NCI-H510A treated with DMSO at 0.1 percent for 48 hours (cell line): ENCODE measurements around the gene ADD3.
A peak's percentile ranks its signal among the peaks of the same experiment; 100 is the strongest.

ENCODE experiments used
- DNase-seq: peaks from one replicate; lab custom pipeline; 2025; lab: John Stamatoyannopoulos, UW

The ADD3 gene

DNA sequence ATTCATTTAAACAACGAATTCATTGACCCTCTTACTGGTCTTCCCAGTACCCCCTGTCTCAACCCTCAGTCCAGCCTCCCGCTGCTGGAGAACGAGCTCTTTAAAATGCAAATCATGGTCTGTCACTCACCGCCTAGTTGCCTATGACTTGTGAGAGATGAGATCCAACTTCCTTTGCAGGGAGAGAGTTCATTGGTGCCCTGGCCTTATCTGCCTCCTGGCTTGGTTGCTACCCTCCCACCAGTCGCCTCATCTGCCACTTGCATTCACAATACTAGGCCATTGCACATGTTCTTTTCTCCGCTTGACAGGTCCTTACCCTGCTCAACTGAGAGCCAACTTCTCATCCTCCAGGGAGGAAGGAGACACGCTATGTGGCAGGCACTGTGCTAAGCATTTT, 145.6 kb downstream of the ADD3 start:
- DNase-seq: peak; percentile 31

DNA sequence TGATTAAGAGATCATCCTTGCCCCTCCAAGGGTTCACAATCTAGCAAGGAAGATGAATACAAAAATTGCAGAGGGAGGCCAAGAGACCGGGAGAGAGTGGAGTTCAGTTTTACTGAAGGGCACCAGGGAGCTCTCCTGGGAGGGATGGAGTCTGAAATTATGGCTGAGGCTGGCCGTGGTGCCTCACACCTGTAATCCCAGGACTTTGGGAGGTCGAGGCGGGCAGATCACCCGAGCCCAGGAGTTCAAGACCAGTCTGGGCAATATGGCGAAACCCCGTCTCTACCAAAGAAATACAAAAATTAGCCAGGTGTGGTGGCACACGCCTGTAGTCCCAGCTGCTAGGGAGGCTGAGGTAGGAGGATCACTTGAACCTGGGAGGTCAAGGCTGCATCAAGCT, 148.3 kb downstream of the ADD3 start:
- no peak for DNase-seq

DNA sequence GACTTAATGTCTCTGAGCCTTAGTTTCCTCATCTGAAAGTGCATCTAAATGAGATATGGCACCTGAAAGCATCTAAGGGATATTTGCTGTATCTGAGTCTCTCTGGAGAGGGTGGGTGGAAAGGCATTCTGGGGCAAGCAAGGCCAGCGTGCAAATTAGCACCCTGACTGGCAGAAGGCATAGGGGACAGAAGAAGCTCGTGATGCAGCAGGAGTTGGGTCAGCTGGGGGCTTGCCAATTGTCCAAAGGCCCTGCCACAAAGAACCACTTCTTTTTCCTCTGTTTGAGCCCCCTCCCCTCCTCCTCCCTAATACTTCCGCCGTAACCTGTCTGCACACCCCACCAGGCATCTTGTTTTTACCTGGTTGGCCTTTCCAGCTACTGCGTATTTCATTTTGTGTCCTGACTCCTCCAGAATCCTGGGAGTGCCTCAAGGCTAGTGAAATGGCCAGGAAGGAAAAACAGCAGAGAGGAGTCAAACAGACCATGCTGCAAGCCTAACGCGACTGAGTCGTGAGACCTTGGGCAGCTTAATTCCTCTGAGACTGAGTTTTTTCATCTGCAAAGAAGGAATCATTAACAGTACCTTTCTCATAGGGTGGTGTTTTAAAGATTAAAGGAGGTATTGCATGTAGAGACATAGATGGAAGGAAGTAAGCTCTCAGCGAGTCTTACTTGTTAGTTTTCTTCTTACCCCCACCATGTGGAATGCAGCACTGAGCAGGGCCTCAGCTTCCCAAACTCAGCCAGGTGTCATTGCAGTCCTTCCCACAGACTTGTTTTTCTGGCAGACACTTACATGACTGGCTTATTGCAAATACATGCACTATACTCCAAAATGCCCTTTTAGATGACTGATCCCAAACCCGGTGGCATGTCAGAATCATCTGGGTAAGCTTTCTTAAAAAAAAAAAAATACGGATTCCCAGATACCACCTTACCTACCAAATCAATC, 150.5 kb downstream of the ADD3 start:
- no peak for DNase-seq

DNA sequence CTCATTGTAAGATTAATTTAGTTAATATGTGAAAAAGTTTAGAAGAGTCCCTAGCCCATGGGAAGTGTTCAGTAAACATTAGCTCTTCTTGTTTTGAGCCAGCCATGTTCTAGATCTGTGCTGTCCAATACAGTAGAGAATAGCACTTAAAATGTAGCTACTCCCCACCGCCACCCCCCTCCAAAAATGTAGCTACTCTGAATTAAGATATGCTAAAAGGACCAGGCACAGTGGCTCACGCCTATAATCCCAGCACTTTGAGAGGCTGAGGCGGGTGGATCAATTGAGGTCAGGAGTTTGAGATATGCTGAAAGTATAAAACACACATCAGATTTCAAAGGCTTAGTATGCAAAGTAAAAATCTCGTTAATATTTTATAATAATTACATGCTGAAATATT, 152.3 kb downstream of the ADD3 start:
- DNase-seq: no peak

DNA sequence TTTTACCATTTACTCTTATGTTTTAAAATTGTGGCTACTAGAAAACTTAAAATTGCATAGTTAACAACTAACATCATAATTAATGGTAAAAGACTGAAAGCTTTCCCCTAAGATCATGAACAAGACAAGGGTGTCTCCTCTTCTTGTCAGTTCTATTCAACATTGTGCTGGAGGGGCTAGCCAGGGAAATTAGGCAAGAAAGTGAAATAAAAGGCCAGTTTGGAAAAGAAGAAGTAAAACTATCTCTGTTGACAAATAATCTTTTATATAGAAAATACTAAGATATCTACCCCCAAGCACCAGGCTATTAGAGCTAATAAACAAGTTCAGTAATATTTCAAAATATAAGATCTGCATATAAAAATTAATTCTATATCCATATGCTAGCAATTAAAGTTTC, 152.7 kb downstream of the ADD3 start:
- no peak for DNase-seq

DNA sequence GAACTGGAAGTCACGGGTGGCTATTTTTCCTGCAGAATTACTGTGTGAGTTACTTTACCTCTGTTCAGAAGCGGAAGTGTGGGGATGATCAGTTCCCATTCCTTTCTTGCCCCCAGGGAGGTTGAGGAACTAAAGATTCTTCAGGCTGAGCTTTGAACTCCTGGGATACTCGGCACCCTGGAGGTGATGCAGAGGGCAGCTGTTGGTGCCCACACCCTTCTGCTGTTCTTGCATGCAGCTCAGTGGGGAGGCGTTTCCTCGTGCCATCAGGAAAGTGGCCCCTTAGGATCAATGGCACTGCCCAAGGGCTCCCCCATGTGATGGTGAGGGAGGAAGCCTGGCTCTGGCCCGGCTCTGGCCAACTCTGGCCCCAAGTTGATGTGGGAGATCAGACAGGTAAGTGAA, 155.0 kb downstream of the ADD3 start:
- no peak for DNase-seq

DNA sequence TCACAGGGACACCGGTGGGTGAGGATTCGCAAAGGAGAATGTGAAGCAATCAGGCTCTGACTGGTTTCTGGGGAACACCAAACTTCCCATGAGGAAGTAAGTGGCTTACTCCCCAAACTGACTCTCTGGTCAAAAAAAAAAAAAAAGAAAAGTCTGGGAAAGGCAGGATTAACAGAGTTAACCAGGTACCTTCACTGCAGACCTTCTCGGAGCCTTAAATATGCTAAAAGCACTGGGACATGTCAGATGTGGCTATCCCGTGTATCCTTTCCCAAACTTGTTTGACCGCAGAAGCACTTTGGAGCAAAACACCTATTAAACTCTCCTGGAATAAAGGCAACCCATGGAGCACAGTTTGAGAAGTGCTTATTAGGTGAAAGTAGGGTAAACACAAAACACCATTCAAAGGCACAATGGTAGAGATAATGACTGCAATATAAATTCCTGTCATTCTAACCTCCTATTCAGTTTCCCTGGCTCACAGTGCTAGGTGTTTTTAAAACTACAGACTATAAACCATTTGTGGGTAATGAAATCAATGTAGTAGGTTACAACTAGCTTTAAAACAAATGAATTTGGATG, 155.5 kb downstream of the ADD3 start:
- no peak for DNase-seq

DNA sequence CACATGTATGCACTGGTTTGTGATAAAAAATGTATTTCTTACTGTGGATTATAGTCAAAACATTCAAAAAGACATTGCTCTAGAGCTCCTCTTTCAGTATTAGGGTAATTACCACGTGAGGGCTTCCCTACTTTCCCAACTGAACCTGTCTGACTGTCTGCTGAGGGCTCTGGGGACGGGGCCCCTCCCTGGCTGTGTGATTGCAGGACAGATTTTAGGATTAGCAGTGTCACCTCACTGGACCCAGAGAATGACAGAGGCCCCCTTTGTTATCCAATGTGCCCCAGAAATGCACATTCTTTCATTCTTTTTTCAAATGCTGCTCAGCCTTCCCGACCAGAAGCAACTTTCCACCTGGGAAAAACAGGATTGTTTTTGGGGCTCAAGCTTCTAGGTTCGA, 156.1 kb downstream of the ADD3 start:
- no peak for DNase-seq

DNA sequence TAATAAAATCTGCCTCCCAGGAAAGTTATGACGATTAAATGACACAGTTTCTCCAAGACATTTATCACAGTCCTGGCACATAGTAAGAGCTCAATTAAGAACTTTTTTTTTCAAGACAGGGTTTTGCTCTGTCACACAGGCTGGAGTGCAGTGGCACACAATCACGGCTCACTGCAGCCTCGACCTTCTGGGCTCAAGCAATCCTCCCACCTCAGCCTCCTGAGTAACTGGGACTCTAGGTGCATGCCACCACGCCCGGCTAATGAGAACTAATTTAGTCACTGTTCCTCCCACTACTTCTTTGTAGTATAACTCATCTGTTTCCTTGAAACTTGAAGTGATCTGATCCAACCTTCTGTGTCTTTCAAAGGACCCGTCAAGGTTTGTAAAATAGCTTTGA, 157.5 kb downstream of the ADD3 start:
- DNase-seq: no peak

DNA sequence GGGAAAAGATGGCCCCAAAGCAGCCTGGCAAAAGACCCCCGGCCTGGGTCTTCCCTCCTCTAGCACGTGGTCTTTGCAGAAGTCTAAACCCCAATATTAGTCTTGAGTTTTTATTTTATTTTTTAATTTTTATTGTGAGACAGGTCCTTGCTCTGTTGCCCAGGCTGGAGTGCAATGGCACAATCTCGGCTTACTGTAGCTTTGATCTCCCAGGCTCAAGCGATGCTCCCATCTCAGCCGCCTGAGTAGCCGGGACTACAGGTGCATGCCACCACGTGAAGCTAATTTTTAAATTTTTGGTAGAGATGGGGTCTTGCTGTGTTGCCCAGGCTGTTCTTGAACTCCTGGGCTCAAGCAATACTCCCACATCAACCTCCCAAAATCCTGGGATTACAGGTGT, 159.4 kb downstream of the ADD3 start:
- DNase-seq: no peak

DNA sequence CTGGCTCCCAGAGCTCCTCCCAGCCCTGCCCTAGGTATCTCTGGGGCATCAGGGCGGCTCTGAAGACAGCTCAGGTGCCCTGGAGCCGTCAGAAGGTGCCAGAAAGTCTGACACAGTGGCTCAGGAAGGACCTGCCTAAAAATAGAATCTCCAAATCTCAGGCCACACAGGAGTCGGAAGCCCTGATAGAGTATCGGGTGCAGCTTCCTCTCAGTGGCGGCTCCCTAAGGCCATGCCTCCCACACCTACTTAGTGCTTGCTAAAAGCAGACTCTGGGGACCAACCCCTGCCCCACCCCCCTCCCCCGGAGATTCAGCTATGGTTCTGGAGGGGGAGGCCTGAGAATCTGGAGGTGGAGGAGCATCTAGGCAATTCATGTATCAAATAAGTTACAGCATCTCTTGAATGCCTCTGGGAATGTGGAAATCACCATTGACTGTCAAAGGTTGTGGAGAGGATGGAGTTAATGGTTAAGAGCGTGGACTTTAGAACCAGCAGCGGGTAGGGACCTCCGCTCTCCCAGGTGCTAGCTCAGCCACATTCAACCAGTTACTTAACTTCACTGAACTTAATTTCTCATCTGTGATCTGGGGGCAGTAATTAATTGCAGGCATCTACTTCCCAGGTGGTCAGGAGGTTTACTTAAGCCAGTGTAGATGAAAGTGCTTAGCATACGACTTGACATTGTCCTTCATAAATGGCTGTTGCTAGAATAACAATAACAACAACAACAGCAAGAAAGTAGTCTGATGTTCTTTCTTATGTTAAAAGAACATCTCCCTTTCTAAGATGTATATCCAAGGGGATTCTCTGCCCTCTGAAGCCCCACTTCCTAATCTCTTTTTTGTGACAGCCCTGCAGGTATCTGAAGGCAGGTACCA, 161.1 kb downstream of the ADD3 start:
- no peak for DNase-seq

DNA sequence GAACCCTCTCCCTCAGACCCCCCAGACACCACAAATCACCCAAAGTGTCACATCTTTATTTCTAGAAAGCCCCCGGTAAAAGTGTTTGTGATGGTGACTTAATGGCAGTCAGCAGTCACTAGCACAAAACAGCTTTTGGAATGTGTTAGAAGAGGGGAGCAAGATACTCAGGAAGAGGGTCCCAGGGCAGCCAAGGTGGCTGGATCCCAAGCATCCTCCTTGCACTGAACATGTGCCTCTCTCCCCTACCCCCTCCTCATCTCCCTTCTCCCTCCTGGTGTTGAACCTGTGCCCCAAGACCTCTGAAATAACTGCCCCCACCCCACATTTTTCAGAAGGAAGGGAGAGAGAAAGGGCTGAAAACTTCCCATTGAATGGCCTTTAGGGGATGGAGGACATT, 161.8 kb downstream of the ADD3 start:
- DNase-seq: no peak

DNA sequence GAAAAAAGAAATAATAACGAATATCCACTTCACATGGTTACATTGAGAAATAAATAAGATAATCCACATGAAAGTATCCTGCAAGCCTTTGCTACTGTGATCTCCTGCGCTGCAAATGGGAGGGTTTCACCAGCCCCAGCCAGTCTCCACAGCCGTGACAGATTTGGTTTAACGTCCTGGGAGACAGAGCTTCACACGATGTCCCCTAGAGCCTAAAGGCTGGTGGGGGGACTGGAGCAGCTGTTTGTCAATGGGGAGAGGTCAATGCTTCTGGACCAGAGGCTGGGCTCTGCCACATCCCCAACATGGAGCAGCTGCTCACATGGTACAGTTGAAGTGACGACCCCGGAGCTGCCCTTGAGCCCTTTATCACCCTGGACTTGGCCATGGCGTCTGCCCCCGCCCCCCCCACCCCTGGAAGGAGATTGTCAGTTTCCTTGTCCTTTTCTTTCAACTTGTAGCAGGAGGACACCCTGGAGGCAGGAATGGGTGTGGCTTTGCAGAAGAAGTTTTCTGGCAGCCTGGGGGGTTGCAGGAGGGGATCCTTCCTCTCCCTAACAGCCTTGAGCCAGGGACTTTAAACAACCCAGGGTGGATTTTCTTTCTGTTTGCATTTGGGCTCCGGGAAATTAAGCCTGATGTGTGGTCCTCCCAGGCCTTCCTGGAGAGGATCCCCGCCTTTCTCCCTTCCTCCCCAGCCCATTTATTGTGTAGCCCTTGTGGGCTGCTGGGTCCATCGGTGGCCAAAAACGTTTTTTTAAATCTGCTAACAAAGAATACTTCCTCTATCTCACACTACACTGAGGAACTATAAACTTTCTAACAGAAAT, 162.6 kb downstream of the ADD3 start:
- no peak for DNase-seq

DNA sequence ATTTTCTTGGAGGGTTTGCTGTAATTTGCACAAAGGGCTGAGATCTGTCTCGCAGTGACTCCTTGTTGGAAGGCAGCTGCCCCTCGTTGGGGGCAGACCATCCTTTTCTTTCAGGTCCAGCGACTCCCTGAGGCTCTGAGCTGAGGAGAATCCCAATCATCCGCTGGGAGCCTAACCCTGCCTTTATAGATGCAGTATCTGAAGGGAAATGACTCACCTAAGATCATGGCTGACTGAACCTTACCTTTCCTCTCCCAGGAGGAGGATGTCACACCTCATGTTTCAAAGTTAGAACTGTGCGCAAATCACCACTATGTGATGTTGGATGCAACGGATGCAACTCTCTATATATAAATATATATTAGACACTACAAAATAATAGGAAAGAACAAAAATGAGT, 163.2 kb downstream of the ADD3 start:
- no peak for DNase-seq

DNA sequence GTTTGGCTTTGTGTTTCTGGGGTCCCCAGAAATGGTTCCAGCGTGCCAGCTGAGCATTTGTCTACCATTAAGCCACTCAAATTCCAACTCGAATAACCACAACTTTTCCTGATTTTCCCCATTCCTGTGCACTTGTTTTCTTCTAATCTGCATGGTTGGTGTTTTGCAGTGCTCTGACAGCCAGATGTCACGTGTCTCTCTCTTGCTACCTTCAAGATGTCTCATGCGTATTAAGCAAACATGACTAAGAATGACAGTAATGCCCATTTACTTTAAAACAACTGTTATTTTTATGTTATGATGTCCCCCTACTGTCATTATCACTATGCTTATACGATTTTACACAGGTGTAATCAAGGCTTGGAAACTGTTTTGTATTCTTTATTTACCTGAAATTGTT, 164.4 kb downstream of the ADD3 start:
- no peak for DNase-seq

DNA sequence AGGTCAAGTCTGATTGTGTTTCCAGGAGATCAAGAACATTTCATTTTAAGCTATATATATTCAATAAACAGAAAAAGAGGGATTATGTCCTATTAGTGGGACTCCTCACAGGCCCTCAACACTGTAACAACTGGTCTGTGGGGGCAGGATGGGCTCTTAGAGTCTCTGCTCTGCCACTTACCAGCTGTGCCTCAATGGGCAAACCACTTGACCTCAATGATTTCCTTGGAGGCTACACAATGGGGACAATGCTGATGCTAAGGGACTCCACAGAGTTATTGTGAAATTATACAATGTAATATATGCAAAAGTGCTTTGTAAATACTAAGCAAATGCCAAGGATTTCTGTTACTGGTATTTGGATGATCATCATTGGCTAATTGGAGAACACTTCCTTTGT, 166.4 kb downstream of the ADD3 start:
- no peak for DNase-seq

DNA sequence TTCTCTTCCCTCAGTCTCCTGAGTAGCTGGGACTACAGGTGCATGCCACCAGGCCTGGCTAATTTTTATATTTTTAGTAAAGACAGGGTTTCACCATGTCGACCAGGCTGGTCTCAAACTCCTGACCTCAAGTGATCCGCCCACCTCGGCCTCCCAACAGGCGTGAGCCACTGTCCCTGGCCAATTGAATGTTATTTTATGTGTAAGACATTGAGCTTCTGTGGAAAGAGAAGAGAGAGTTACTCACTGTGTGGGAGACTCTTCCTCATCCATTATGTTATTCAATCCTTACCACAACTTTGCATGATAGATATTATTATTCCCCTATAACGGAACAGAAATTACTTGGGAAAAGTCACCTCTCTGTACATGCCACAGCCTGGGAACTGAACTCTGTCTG, 167.0 kb downstream of the ADD3 start:
- DNase-seq: no peak

DNA sequence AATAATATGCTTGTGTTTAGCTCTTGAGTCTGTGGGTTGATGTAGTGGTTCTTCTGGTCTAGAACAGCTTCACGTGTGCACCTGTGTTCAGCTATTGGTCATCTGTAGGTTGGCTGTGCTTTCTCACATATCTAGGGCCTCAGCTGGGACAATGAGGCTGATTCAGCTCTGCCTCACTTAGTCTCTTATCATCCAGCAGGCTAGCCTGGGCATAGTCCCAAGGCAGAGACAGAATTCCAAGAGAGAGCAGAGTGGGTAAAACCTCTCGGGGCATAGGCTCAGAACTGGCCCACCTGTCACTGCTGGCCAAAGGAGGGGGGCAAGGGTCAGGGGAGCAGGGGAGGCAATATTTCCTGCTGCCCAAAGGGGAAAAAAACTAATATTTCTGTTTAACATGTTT, 167.6 kb downstream of the ADD3 start:
- no peak for DNase-seq

DNA sequence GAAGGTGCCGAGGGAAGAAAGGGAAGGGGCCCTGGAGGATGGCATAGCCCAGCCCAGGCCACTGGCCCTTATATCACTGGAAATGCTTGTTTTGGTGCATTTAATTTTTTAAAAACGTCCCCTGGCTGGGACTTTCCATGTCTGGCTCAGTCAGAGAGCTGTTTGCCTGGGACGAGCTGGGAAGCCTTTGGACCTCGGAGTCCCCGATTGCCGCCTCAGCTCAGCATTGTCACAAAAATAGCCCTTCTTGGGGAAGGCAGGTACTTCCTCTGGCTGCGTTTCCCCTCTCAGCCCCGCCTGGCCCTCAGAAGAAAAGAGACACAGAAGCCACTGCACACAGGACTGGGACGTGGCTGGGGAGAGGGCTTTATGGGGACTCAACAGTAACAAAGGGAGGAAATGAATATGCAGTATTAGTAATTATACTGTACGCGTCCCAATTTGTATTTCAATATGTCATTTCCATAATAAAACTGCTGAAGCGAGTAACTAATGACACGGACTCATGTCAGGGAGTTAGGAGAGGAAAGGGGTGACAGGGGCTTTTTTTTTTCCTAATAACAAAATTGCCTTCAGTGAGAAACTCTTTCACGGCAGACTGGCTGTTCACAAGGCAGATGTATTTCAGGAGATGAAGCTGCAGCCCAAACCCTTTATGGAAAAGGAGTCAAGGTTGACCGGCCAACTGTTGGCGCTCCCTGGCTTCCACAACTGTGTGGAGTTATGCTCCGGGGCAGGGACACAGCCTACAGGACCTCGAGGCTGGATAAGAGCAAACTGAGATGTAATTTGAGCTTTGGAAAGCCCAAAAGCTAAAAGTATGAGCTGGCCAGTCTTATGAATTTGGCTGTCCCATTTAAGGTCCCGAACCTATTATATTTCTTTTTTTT, 168.6 kb downstream of the ADD3 start:
- DNase-seq: no peak

DNA sequence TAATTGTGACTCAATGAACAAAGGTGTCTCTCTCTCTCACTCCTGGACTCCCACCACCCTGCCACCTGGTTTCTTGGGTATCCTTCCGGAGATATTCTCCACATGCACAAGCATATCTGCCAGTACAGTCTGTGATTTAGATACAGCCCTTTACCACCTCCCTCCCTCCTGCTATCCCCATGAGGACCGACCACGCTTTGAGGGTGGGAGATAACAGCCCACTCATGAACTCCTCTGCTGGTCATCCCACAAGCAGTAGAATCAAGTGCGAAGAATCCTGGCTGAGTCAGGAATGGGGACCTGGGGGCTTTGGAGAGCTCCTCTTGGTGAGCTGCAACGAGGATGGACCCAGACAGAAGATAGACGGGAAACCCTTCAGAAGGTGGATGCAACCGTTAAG, 171.4 kb downstream of the ADD3 start:
- DNase-seq: no peak

DNA sequence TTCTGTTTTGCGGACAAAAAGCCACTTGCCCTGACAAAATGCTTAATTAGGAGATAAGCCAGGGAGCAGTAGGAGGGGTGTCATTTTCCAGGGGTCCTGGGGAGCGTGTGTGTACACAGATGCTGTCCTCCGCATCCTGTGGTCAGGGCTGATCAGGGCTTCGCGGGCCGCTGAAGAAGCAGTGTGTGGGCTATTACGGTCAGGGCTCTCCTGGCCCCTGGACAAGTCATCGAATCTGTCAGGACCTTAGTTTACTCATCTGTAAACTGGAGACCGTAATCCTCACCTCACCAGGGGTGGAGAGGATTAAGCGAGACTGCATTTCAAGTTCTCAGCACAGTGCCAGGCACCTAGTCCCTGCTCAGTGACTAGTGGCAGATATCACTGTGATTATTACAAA, 173.7 kb downstream of the ADD3 start:
- no peak for DNase-seq
